Frontal cortex (tissue), 4 donors: Measurements from ENCODE around the gene VAMP5. TPM values are rescaled to one million over a fixed set of nuclear protein-coding genes. Genes with fewer than 3 reads are reported as not detected.
"Not testable (repeated sequence)": the region's sequence is repeated elsewhere in the genome, so short reads cannot be mapped to it uniquely, and the experiment has no call there.

Experiments used
- DNase-seq, 2 donors: peaks; one replicate each; pipeline ENCODE4 v3.0.0; 2012; ENCODE audit warnings: low spot score in 2 of 2
- FAIRE-seq: peaks from 2 replicates; lab custom pipeline; 2012; peaks lifted over from hg19 to GRCh38; lab: Jason Lieb, UNC
- total RNA-seq: library from RNA; depleted of rRNA; stranded (reverse); fragments of >200 nt; gene quantifications from one replicate; pipeline ENCODE4 v1.2.3, GENCODE V29; 2014
- donor health status: control.
- donor health status: control.
- donor health status: control.

The VAMP5 gene
- total RNA-seq, 1 donor from 2014 or later: 3.3 TPM

DNA sequence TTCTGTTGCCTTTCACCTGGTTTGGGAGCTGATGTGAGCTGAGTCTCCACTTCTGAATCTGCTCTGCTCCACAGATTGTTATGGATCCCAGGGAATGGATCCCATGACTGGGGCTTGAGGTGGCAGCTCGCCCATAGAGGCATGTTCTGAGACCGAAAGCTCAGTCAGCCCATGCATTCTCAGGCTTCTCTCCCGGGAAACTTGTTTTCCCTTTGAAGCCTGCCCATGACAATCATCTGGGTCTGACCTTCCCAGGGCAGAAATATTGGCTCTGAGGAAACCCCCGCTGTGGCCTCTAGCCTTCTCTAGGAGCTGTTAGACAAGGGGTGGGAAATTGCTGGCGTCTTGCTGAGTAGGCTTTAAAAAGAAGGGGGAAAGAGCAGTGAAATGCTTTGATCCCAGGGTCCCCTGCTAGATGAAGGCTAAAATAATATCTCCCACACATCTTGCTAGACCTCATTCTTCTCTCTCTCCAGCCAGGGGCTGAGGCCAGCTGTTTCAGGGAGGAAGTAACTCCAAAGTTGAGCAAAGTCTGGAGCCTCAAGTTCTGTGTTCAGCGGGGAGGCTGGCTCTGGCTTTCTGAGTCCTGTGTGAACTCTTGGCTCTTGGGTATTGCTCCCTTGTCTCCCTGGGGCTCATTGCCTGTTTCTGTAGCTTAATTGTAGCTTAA, 4.8 kb upstream of the VAMP5 start:
- FAIRE-seq: no peak
- DNase-seq: peak; percentile 34 to 49

DNA sequence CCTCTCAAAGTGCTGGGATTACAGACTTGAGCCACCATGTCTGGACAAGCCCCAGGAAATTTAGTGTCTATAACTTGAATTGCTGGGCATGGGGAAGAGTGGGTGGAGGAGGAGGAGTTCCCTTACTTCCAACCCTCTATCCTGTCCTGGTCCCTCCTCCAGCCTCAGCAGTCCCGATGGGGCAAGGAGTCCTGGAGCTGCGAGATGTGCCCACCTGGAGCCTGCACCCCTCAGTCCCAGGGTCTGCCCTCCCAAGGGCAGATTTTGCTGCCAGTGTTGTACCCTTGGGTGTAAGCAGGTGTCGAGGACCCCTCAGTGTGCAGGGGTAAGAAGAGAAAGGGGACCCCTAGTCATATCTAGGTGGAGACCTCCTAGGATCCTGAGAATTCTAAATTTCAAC, 4.0 kb upstream of the VAMP5 start:
- DNase-seq (no peak), FAIRE-seq (no peak)

DNA sequence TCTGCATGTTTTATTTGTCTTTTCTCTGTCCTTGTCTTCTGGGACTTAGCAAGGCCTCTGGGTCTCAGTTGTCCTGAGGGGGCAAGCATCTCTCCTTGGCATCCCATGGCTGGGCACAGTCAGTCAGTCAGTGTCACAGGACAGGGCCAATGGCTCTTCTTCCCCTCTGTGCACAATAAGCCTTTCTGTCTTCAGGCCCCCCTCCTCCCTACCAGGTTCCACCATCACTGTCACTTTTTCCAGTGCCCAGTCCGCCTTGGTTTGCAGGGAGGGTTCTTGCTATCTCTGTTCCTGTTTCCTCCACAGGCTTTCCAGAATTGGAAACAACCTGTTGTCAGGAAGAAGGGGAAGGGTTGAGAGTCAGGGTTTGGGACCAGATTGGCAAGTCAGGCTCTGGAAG, 1.7 kb upstream of the VAMP5 start:
- no peak for FAIRE-seq
- DNase-seq: no peak

DNA sequence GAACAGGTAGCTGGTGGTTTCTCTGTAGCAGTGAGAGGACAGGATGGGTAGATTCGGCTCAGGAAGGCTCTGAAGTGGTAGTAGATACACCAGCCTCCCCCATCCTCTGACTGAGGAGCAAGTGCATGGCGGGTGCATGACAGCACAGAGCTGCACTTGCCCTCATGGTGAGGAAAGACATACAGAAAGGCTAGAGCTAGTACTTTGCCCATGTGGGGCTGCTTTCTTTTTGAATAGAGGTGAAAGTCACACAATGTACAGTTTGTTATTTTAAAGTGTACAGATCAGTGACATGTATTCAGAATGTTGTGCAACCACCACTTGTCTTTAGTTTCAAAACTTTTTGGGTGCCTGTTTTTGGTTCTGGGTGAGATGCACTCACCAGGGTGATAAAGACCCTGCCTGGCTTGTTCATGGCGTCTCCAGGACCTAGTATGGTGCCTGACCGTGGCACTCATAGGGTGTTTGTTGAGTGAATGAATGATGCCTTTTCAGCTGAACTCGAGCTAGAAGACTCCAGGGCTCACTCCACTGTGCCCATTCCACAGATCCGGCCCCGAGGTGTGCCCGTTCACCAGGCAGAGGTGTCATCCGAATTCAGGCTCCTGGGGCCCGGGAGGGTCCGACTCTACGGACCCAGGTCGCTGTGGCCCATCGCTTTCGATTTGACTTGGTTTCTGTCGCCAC, 421 bp upstream of the VAMP5 start:
- FAIRE-seq (no peak), DNase-seq (no peak)

DNA sequence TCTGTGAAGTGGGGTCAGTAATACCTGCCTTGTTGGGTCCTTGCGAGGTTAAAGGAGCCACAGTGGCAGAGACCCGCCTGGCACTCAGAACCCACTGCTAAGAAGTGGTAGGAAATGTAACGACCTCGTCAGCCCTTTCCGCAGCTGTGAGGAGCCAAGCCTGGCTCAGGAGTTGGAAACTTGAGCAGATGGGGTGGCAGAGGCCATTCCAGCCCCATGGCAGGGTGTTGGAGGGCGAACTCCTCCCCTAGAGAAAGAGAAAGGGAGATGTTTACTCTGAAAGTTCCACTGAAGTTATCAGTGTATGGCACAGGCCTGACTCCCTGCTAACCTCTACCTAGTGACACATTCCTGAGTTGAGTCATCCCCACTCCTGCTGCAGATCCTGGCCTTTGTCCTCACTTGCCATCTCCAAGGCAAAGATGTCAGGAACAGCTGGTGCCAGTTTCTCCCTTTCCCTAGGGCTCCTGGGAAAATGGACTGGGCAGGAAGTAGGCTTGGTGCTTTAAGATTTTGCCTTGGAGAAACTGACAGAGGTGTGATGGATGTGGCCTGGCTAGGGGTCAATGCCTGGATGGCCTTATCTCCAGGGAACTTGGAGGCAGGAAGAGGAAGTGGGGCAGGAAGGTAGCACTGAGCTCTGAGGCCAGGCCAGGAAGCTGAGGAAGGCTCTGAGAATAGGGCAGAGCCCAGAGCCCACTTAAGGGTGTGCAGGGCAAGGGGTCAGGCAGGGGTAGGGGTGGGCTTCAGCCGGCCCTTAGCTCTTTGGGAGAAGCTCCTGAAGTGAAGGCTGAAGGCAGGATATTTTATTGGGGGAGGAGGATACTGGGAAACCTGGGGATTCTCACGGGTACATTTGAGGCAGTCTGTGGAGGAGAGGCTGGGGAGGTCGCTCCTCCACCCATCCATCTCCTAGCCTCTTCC, 888 bp downstream of the VAMP5 start:
- no peak for FAIRE-seq
- DNase-seq: peak in 1 of 2 donors; percentile 39

DNA sequence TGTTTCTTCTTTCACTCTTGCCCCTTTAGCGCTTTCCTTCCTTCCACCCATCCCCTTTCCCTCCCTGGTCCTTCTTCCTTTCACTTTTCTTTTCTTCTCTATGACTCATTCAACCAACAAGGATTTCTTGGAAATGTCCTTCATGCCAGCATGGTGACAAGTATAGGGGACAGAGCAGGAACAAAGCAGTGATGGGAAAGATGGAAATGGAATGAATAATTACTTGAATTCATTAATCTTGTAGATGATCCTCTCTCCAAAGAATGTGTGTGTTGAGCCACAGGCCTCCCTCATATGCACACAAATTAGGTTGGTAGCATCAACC, 1.5 kb downstream of the VAMP5 start:
- DNase-seq (peak in 1 of 2 donors; percentile 55), FAIRE-seq (no peak)

DNA sequence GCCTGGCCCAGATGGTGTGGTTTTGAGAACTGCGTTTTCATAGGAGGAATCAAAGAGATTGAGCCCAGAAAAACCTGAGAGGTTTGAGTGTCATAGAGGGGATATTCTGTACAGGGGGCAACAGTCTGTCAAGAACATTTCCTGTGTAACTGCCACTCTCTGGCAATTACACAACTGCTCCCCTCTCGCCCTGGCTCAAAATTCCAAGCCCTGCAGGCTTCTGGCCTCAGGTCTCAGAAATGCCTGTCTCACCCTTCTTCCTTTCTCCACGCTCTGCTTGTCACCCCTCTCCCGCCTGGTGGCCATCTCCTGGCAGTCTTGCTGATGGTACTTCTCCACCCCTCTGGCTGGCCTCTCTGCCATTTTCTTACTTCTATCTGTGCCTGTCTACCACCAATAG, 4.0 kb downstream of the VAMP5 start:
- DNase-seq (no peak), FAIRE-seq (no peak)

DNA sequence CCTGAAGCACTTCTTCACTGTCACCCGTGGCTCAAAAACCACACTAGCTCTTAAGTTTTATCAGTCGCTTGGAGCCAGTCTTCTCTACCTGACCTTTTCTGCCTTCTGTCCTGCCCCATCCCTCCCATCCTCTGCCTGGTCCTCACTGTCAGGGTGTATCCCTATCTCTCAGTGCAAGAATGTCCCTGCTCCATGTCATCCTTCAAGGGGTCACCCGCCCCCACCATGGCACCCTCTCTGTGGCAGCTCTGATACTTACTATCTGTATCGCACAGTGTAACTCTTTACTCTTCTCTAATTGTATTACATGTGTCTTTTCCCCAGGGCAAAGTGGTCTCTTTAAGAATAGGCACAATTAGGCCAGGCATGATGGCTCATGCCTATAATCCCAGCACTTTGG, 4.4 kb downstream of the VAMP5 start:
- DNase-seq (no peak), FAIRE-seq (no peak)

DNA sequence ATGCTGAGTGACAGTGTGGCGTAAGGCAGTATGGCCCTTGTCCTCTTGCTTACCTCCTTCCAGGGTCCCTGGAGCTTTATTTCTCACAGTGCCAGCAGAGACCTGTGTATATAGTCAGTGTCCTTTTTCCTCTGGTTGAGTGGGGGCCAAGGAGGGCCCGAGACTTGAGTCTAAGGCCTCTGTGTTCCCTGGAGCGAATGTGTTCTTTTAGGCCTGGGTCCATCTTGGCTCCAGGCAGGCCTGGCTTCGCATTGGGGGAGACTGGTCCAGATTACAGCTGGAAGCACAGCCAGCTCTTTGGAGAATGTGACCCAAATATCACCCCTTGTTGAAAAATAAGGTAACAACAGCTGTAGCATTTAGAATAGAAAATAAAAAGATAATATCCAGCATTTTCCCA, 5.0 kb downstream of the VAMP5 start:
- DNase-seq (no peak), FAIRE-seq (no peak)

DNA sequence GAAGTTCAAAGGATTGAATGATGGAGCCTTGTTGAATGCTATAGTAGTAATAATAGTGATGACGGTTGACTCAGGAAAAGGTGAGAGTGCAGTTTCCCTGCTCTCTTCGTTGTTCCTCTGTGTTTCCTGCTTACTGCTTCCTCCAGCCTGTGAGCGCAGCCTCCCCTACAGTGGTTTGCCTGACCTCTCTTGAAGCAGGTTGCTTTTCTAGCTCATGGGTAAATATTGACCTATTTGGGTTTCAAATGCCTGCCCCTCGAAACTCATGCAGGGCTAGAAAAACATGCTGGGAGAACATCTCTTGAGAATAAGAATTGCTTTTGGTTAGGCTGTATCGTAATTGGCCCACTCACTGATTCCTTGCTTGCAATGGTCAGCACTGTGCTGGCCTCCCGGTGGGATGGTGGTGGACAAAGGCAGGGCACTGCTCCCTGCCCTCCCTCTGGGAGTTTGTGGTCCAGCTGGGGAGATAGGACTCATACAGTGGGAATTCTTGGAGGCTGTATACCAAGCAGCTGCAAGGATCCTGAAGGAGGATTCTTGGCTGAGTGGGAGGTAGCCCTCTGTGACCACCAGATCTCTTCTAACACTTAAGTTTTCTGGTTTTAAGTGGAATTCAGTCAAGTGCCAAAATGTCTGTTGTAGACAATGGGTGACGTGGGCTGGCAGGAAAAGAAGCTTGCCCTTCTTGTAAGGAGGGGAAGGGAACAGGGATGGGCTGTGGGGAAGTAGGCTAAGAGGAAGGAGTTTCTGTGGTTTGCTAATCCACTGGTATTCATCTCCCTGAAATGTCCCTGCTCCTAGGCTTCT, 6.0 kb downstream of the VAMP5 start:
- FAIRE-seq (no peak), DNase-seq (peak in 1 of 2 donors; percentile 37)

DNA sequence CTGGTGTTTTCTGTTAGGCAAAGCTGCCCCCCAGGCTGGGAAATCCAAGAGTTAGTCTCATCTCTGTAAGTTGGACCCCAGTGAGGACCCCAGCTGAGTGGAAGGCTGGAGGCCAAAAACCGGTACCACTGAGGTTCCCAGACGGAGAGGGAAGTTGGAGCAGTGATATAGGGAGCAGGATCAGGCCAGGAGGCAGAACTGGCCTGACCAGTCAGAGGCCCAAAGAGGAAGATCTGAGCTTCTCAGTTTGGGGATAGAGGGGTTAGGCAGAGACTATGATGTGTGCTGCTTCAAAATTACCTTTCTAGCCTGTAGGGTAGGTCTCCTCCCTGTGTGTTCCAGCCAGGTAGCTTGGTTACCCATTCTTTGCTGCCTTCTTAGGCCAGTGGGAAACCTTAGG, 6.7 kb downstream of the VAMP5 start:
- no peak for FAIRE-seq
- DNase-seq: no peak

DNA sequence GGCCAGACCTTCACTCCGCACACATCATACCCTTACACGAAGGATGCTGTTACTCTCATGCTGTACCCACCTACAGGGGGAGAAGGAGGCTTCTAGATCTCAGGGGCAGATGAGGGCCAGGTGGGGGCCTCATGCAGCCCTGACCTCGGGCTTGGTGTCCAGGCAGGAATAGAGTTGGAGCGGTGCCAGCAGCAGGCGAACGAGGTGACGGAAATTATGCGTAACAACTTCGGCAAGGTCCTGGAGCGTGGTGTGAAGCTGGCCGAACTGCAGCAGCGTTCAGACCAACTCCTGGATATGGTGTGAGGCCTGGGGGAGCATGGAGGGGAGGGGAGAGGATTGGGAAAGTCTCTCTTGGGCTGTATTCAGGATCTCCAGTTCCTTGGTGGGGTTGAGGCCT, 7.3 kb downstream of the VAMP5 start:
- no peak for DNase-seq
- no peak for FAIRE-seq

DNA sequence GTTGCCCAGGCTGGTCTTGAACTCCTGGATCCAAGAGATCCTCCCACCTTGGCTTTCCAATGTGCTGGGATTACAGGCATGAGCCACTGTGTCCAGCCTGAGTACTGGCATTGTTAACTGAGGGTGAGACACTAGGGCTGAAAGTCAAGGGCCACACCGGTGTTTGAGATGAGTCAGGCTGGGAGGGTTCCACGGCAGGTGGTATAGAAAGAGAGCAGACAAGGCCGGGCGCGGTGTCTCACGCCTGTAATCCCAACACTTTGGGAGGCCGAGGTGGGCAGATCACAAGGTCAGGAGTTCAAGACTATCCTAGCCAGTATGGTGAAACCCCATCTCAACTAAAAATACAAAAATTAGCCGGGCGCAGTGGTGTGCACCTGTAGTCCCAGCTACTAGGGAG, 8.1 kb downstream of the VAMP5 start:
- DNase-seq, FAIRE-seq: not testable (repeated sequence)

DNA sequence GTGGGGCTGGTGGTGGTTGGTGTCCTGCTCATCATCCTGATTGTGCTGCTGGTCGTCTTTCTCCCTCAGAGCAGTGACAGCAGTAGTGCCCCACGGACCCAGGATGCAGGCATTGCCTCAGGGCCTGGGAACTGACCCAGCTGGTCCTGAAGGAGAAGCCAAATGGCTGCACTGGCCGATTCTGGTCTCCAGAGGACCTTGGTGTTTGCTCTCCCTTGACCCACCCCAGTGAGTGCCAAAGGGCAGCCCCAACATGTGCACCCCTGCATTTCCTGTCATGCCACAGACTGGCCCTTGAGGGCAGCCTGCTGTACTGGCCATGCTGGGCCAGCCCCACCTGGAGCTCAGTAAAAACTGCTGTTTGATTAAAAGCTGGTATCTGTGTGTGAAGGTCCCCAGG, 8.8 kb downstream of the VAMP5 start:
- no peak for FAIRE-seq
- DNase-seq: no peak

DNA sequence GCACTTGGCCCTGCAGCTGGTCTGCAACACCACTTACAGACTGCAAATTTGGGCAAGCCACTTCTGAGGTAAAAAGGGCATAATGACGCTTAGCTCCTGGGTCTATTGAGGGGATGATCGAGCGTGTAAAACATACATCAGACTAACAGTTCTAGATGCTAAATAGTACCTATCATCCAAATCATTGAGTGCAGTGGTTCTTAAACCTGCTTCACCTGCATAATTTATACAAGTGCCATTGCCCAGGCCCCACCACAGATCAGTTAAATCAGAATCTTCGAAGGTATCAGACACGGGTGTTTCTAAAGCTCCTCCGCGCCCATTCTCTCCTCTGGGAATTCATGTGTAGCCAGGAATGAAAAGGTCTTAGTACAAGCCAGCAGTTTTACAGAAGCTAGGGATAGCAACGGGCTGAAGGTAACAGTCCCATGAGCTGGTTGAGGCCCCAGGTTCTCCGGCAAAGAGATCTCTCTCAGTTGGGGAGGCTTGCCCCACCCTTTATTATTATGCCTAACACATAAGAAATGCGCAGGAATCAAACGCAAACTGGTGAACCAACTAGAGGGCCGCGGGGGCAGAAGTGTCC, 10.6 kb downstream of the VAMP5 start:
- no peak for FAIRE-seq
- no peak for DNase-seq

DNA sequence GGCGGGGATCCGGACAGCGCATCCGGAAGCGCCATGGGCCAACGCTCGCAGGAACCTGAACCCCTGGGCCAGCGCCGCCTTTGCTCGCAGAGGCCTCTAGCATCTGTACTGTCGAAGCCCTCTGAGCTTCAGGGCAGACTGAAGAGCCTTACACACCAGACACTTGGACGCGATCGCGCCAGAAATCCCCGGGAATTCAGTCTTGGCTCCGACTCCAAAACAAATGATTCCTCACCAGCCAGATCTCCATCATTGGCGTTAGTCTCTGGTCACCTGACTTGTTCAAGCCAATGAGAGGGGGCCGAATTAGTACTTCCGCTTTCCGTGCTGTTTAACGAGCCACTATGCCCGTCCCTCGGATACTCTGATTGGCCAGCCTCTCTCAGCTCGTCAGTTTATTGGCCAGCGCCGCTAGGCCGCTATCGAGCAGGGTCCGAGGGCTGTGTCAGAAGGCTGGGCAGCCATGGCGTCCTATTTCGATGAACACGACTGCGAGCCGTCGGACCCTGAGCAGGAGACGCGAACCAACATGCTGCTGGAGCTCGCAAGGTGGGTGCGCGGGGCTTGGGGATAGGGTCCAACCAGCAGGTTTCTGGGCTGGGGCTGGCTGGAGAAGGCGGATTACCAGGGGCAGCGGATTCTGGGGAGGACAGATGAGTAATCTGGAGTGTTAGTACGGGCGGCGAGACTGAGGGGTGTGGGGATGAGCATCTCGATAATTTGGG, 11.2 kb downstream of the VAMP5 start, which contains the start of gene RNF181:
RNF181 (plus strand) TSS at position 445 of the 725 bp plus-strand sequence; CDS start at position 464, 19 bp downstream.
- FAIRE-seq (peak; percentile 96), DNase-seq (peak; percentile 91 to 96)

DNA sequence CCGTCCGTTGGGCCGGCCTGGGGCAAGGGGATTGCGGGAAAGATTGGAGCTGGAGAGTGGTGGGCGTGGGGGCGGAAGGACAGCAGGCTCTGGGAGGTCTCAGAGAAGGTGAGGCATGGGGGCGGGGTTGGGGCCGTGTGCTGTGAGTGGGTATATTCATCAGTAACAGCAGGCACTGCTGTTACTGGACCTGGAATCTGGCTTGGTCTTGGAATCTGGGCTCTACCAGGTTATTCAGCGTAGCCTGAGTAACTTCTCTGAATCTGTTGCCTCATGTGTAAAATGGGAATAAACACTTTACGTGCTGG, 11.7 kb downstream of the VAMP5 start:
- DNase-seq: no peak
- no peak for FAIRE-seq

DNA sequence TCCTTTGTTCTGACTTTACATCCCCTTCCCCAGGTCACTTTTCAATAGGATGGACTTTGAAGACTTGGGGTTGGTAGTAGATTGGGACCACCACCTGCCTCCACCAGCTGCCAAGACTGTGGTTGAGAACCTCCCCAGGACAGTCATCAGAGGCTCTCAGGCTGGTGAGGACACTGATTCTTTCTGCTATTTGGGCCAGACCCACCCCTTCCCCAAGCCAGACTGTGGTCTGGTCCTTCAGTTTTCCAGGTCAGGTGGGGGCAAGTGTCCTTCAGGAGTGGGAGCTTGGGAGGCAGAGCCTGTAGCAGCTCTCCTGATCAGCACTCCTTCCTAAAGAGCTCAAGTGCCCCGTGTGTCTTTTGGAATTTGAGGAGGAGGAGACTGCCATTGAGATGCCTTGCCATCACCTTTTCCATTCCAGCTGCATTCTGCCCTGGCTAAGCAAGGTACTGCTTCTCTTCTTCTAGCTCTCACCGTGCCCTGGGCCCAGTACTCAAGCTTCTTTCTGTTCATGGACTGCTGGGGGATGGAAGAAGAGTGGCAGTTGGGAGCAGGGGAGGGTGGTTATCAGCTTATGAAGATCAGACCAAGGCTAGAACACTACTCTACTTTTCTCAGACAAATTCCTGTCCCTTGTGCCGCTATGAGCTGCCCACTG, 12.4 kb downstream of the VAMP5 start:
- FAIRE-seq: no peak
- no peak for DNase-seq

DNA sequence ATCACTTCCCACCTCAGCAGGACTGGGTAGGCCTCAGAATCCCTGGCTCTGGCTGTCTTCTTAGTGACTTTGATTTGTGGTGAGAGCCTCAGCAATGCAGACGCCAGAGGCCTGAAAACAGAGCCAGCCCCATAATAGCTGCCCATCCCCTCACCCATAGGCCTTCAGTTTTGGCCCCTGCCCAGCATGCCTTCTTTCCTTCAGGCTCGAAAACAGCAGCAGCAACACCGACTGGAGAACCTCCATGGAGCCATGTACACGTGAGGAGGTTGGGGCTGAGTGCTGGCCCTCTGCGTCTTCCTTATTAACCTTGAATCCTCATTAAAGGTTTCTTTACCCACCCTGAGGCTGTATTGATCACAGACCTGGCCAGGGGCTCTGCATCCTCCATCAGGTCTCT, 13.0 kb downstream of the VAMP5 start:
- DNase-seq (no peak), FAIRE-seq (no peak)
